HPDE6-E6E7 (cell line): ENCODE data around the gene CDK9.
"Not testable (repeated sequence)": the region's sequence is repeated elsewhere in the genome, so short reads cannot be mapped to it uniquely, and the experiment has no call there.

Experiments used
- DNase-seq: peaks from one replicate; pipeline ENCODE4 v3.0.0; 2011; ENCODE audit warnings: missing footprints; ENCODE audit errors: extremely low spot score

Gene CDK9

DNA sequence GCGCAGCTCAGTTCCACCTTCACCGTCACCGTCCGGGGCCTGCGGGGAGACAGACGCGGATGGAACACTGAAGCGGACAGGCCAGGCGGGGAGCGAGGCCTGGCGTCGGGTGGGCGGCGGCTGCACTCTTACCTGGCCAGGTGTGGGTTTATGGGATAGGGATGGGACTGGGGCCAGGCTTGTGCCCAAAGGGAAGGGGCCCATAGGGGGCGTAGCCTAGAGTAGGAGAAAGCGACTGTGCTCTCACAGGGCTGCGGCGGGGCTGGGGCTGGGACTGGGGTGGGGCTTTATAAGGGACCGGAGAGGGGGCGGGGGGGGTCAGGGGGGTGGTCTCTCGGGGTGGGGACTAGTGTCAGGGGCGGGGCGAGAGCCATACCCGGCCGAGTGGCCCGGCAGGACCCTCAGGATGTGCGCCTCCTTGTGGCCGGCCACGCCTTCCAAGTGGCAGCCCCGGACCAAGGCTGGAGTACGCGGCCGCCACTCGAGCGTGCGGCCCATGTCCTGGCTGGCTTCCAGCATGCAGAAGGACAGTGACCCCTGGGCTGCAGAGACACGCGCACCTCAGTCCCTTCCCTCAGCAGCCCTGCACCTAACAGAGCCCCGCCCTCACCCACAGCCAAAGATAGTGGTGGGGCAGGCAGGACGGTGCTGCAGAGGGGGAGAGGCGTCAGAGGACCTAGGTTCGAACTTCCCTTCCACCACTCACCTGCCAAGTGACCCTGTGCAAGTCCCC is 39.7 kb downstream of the CDK9 start:
- DNase-seq: no peak

- no peak for DNase-seq
Measured at GRCh38 chr9:127826253-127826913, 40.5 kb downstream of the CDK9 start.

GRCh38 chr9:127828262-127829031 is 42.6 kb downstream of the CDK9 start:
- peak; percentile 35 for DNase-seq

DNA sequence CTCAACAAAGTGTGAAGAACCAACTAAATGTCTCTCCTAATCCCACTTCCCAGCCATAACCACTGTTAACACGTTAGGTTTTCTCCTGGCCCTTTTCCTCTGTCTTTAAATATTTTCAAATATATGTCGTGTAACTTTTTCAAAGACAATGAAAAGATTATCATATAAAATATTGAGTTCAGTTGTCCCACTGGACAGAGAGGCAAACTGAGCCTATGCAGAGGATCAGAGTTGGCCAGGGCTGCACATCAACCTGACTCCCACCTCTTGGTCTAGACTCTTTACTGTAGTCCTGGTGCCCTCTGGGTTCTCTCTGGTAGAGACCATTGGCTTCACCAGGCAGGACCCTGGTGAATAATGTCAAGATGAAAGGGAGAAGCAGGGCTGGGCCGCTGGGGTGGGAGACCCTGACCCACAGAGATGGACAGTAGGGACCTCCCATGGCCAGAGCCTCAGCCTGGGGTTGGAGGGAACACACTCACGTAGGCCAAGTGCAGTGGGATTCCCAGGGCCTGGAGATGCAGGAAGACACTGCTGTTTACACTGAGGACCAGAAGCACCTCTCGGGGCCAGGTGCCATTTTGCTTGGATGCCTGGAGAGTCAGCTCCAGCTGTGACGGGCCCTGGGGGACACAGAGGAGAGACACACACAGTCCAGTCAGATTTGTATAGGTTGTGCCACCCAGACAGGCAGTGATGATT is 43.5 kb downstream of the CDK9 start:
- no peak for DNase-seq

DNA sequence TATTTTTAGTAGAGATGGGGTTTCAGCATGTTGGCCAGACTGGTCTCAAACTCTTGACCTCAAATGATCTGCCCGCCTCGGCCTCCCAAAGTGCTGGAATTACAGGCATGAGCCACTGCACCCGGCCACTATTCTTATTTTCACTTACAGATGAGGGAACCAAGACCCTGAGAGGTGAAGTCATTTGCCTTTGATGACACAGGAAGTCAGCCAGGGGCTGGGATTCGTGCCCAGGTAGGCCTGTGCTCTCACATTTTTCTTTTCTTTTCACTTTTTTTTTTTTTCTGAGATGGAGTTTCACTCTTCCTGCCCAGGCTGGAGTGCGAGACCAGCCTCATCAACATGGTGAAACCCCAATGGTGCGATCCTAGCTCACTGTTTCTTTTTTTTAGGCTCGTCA is 46.4 kb downstream of the CDK9 start:
- DNase-seq: no peak

- no peak for DNase-seq
Measured at GRCh38 chr9:127833555-127833954, 47.7 kb downstream of the CDK9 start.

DNA sequence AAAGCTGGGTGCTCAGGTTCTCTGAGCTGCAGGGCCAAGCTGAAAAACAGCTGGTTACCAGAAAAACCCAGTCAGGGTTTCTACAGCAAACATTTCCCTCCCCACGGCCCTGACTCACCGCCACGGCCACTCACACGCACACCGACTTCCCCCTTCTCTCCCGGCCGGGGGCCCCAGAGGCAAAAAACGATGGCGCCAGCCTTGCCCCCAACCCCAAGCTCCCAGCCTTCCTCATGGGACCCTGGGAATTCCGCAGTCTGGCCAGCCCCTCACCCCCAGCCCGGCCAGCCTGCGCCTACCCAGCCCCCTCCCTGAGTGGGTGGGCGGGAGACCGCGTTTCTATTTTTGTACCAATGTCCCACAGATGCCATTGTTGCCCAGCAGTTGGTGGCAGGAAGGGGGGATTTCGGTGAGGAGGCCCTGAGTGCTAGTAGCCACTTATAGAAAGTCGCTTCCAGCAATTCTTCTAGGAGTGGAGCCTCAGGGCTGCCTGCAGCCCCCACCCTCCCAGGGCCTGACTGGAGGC is 50.2 kb downstream of the CDK9 start:
- DNase-seq: no peak

GRCh38 chr9:127836561-127836960 is 50.7 kb downstream of the CDK9 start:
- not testable (repeated sequence) for DNase-seq

GRCh38 chr9:127837346-127837745 is 51.5 kb downstream of the CDK9 start:
- no peak for DNase-seq

- peak; percentile 68 for DNase-seq
Measured at GRCh38 chr9:127838375-127839078, 52.7 kb downstream of the CDK9 start.
